HEK293T (cell line): ENCODE results near the gene JMJD6.

Source experiments
- CTCF ChIA-PET: fragments of 350-600 bp; formaldehyde crosslinking; extraction: SDS; loops from one replicate; lab custom pipeline; 2021; ENCODE audit warnings: antibody characterized with exemption, inconsistent platforms; lab: Yijun Ruan, JAX
- POLR2A ChIA-PET: fragments of 350-600 bp; formaldehyde crosslinking; extraction: SDS; loops from one replicate; lab custom pipeline; 2020; ENCODE audit warnings: antibody characterized with exemption, inconsistent platforms; lab: Yijun Ruan, JAX
- DNase-seq: peaks from one replicate; pipeline ENCODE4 v3.0.0; 2012; ENCODE audit warnings: mixed read lengths; ENCODE audit errors: extremely low spot score
- ARNT ChIP-seq: fragments of 450-650 bp; IDR thresholded peaks from 2 replicates; pipeline ENCODE4 v1.6.1; 2017; ENCODE audit warnings: mild to moderate bottlenecking
- BHLHE40 ChIP-seq: fragments of 450-650 bp; IDR thresholded peaks from 2 replicates; pipeline ENCODE4 v1.6.1; 2016; ENCODE audit warnings: mild to moderate bottlenecking, moderate library complexity, borderline replicate concordance
- CTBP1 ChIP-seq: fragments of 450-650 bp; IDR thresholded peaks from 2 replicates; pipeline ENCODE4 v1.6.1; 2016; ENCODE audit warnings: borderline replicate concordance
- ELF4 ChIP-seq: fragments of 450-650 bp; IDR thresholded peaks from 2 replicates; pipeline ENCODE4 v1.6.1; 2017; ENCODE audit warnings: antibody characterized with exemption
- FOXA1 ChIP-seq: fragments of 450-650 bp; IDR thresholded peaks from 2 replicates; pipeline ENCODE4 v1.6.1; 2016; ENCODE audit warnings: mild to moderate bottlenecking
- FOXK2 ChIP-seq: fragments of 450-650 bp; IDR thresholded peaks from 2 replicates; pipeline ENCODE4 v1.6.1; 2016; ENCODE audit warnings: mild to moderate bottlenecking
- FOXM1 ChIP-seq: fragments of 450-650 bp; IDR thresholded peaks from 2 replicates; pipeline ENCODE4 v1.6.1; 2017; ENCODE audit warnings: mild to moderate bottlenecking, borderline replicate concordance
- HDGF ChIP-seq: fragments of 450-650 bp; IDR thresholded peaks from 2 replicates; pipeline ENCODE4 v1.6.1; 2017; ENCODE audit warnings: antibody characterized with exemption, borderline replicate concordance
- L3MBTL2 ChIP-seq: fragments of 450-650 bp; conservative IDR thresholded peaks from 2 replicates; pipeline ENCODE4 v1.6.1; 2016; ENCODE audit warnings: mild to moderate bottlenecking
- LEF1 ChIP-seq: fragments of 450-650 bp; IDR thresholded peaks from 2 replicates; pipeline ENCODE4 v1.6.1; 2017; ENCODE audit warnings: mild to moderate bottlenecking, borderline replicate concordance
- NFRKB ChIP-seq: fragments of 450-650 bp; IDR thresholded peaks from 2 replicates; pipeline ENCODE4 v1.6.1; 2016; ENCODE audit warnings: mild to moderate bottlenecking, moderate library complexity
- PKNOX1 ChIP-seq: fragments of 450-650 bp; IDR thresholded peaks from 2 replicates; pipeline ENCODE4 v1.6.1; 2016
- SP1 ChIP-seq: fragments of 450-650 bp; IDR thresholded peaks from 2 replicates; pipeline ENCODE4 v1.6.1; 2017
- SUZ12 ChIP-seq: fragments of 450-650 bp; IDR thresholded peaks from 2 replicates; pipeline ENCODE4 v1.6.1; 2016; ENCODE audit warnings: mild to moderate bottlenecking
- TARDBP ChIP-seq: fragments of 450-650 bp; IDR thresholded peaks from 2 replicates; pipeline ENCODE4 v1.6.1; 2016
- ZNF384 ChIP-seq: fragments of 450-650 bp; IDR thresholded peaks from 2 replicates; pipeline ENCODE4 v1.6.1; 2016

Gene JMJD6

DNA sequence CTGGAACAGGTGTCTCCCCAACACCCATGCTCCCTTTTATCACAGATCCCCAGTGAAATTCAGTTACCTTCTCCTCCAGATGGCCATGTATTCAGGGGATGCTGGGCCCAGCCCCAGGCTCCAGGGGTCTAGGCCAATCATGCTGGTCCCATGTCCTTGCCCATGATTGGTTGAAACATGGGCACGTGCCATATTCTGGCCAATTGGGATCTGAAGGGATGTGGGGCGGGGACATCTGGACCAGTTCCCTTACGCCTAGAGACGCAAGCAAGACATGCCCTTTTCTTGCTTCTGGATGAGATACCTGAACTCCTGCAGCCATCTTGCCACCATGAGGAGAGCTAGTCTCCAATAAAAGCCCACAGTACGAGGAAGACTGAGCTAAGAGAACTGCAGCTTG lies 51.8 kb downstream of the JMJD6 start:
- DNase-seq, result peak; percentile 8
- ChIA-PET CTCF (no interaction called here), POLR2A (interaction anchor here (0.7 to 1.3 kb wide), 3 partner anchors 76 to 135 kb away, joined by 3 to 6 read pairs (median 4); partner anchors contain the start of gene PRCD)
- TF ChIP-seq SP1 (no peak), CTBP1 (no peak), ELF4 (no peak), FOXA1 (no peak), PKNOX1 (no peak), L3MBTL2 (no peak), SUZ12 (no peak), LEF1 (no peak), FOXK2 (no peak), ARNT (no peak), FOXM1 (no peak), ZNF384 (no peak), HDGF (no peak), BHLHE40 (no peak), TARDBP (no peak), NFRKB (no peak)

DNA sequence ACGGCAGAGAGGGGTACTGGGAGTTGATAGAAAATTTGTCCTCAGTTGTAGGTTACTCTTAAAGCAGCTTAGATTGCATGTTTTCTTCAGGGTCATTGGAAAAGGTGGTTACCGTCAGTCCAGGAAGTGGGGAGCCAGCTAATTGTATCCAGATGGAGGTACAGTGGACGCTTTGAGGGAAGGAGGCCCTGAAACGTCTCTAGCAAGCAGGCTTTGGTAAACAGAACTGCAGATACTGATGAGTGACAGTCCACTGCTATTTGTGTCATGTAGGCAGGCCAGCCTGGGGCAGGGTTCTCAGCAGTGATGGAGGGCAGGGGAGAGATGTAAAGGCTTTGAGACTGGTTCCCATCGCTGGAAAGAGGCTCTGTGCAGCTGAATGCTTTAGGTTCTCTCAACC lies 52.7 kb downstream of the JMJD6 start:
- ChIA-PET CTCF (no interaction called here), POLR2A (no interaction called here)
- TF ChIP-seq HDGF, result no peak
- no peak for TF ChIP-seq ELF4
- TF ChIP-seq TARDBP, result no peak
- peak; percentile 3 for DNase-seq

GRCh38 chr17:76672892-76673291 lies 53.5 kb downstream of the JMJD6 start:
- POLR2A ChIA-PET, result interaction anchor here (1.9 to 2.5 kb wide), 3 partner anchors 16 to 87 kb away, joined by 10 to 24 read pairs (median 13); partner anchors contain the start of gene ST6GALNAC2
- peak; percentile 1 for DNase-seq
- CTCF ChIA-PET, result no interaction called here
- TF ChIP-seq ZNF384 (no peak), FOXK2 (no peak), FOXM1 (no peak), SP1 (no peak), PKNOX1 (no peak), L3MBTL2 (no peak), ELF4 (no peak), FOXA1 (no peak), HDGF (no peak), NFRKB (no peak), BHLHE40 (no peak), ARNT (no peak), SUZ12 (no peak), LEF1 (no peak), TARDBP (no peak), CTBP1 (no peak)

GRCh38 chr17:76672270-76672851 lies 54.0 kb downstream of the JMJD6 start:
- ChIA-PET CTCF (interaction anchor here (0.8 to 3.6 kb wide), 2 partner anchors 9 to 13 kb away, joined by 3 to 25 read pairs; no protein-coding TSS in a partner anchor), POLR2A (interaction anchor here (0.6 to 2.6 kb wide), 26 partner anchors 9 to 275 kb away, joined by 3 to 35 read pairs (median 6); partner anchors contain the start of genes JMJD6, METTL23, MXRA7 and ST6GALNAC2)
- TF ChIP-seq SP1 (no peak), L3MBTL2 (0 out of 2 replicates have a peak, but pooled peaks have one; percentile 13), TARDBP (no peak)
- DNase-seq, result peak; percentile 6

- DNase-seq, result no peak
- ChIA-PET CTCF (interaction anchor here (0.6 to 3.6 kb wide), 3 partner anchors 10 to 17 kb away, joined by 3 to 25 read pairs (median 3); no protein-coding TSS in a partner anchor), POLR2A (interaction anchor here (0.6 to 2.6 kb wide), 51 partner anchors 10 to 274 kb away, joined by 3 to 35 read pairs (median 5); partner anchors contain the start of genes JMJD6, METTL23, MFSD11 and MXRA7)
- TF ChIP-seq L3MBTL2, result no peak; the same call in none of the 2 replicates
- no peak for TF ChIP-seq FOXA1
- TF ChIP-seq PKNOX1, result no peak
- TF ChIP-seq ZNF384, result no peak
- no peak for TF ChIP-seq SP1
- no peak; the same call in 1 of the 2 replicates for TF ChIP-seq LEF1
- no peak for TF ChIP-seq HDGF
- TF ChIP-seq ARNT, result no peak
- no peak for TF ChIP-seq FOXM1
Measured at GRCh38 chr17:76671912-76672262, 54.5 kb downstream of the JMJD6 start.

DNA sequence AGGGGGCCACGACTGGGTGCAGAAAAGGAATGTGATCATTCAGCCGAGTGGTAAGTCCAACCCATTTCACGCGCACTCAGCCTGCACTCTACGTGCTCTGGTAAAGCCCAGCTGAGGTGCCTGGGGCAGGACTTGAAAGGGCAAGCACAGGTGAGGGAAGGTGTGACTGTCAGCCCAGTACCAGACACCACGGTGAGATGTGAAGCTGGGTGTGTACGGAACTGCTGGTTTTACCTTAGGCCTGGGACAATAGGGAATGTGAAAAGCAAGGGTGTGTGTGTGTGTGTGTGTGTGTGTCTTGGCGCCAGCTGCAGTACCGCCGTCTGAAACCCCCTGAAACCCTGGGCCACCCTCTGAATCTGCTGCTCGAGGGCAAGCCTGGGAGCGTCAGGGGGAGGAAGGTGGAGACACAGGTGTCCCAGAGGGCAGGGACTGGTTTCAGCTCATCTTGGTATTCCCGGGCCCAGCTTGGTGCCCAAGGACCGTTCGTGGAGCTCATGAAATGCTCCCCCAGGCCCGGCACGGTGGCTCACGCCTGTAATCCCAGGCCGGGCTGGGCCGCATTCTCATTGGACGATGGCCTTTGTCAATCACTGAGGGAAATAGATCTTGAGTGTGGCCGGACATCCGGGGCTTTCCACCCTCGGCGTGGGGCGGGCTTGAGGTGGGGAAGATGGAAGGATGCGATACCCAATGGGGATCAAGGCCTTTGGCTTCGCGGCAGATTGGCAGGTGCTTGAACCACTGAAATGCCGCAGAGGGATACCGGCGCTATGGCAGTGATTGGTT lies 55.1 kb downstream of the JMJD6 start:
- ChIA-PET POLR2A (interaction anchor here (0.6 to 2.6 kb wide), 52 partner anchors 10 to 274 kb away, joined by 3 to 35 read pairs (median 5); partner anchors contain the start of genes JMJD6, METTL23, MFSD11 and MXRA7), CTCF (interaction anchor here (0.5 to 3.6 kb wide), 6 partner anchors 10 to 416 kb away, joined by 3 to 25 read pairs (median 3); no protein-coding TSS in a partner anchor)
- peak; percentile 17; the same call in 1 of the 2 replicates for TF ChIP-seq ELF4
- TF ChIP-seq HDGF, result 0 out of 2 replicates have a peak, but pooled peaks have one; percentile 60
- TF ChIP-seq FOXK2, result no peak
- peak; percentile 81 for TF ChIP-seq L3MBTL2
- peak; percentile 100 for TF ChIP-seq PKNOX1
- 0 out of 2 replicates have a peak, but pooled peaks have one; percentile 42 for TF ChIP-seq FOXM1
- TF ChIP-seq LEF1, result 0 out of 2 replicates have a peak, but pooled peaks have one; percentile 19
- TF ChIP-seq BHLHE40, result no peak
- DNase-seq, result peak; percentile 99
